Stimulated activated naive B cell treated with anti-CD40 and anti-IgM and Interleukin-4, amounts not matched to agents 10 μg/mL and 1 μg/mL and 100 μg/mL, for 72 hours (primary cell): ENCODE data around the gene OLFML1.
A peak's percentile ranks its signal among the peaks of the same experiment; 100 is the strongest.

ENCODE experiments used
- ATAC-seq, 2 donors: fragments of 150-1000 bp; cut with Tn5 transposase; replicated peaks; 2 replicates each; pipeline ENCODE4 v1.10.0; 2021; ENCODE audit warnings: moderate library complexity in 1 of 2
- DNase-seq: peaks from one replicate; pipeline ENCODE4 v3.0.0; 2021
- H3K27ac Mint-ChIP-seq: one replicate; pipeline ENCODE4 v1.8.0; 2022; ENCODE audit warnings: mild to moderate bottlenecking, mixed read lengths
- H3K27me3 Mint-ChIP-seq, 2 donors: one replicate each; pipeline ENCODE4 v1.8.0; 2022; ENCODE audit warnings: mixed read lengths in 2 of 2
- H3K36me3 Mint-ChIP-seq, 2 donors: one replicate each; pipeline ENCODE4 v1.8.0; 2022; ENCODE audit warnings: mixed read lengths in 2 of 2, mild to moderate bottlenecking in 1 of 2
- H3K4me1 Mint-ChIP-seq, 2 donors: one replicate each; pipeline ENCODE4 v1.8.0; 2022; ENCODE audit warnings: mixed read lengths in 2 of 2, mild to moderate bottlenecking in 1 of 2
- H3K4me3 Mint-ChIP-seq, 2 donors: one replicate each; pipeline ENCODE4 v1.8.0; 2022; ENCODE audit warnings: mild to moderate bottlenecking in 2 of 2, mixed read lengths in 2 of 2, moderate library complexity in 1 of 2
- H3K9me3 Mint-ChIP-seq, 2 donors: one replicate each; pipeline ENCODE4 v1.8.0; 2022; ENCODE audit warnings: mixed read lengths in 2 of 2, mild to moderate bottlenecking in 1 of 2

The OLFML1 gene

GRCh38 chr11:7451952-7452494 lies 33.3 kb upstream of the OLFML1 start:
- H3K36me3 Mint-ChIP-seq, result peaks cover 4 to 11% of the 10 kb centered on the region in 2 donors
- DNase-seq (no peak), ATAC-seq (no peak)
- H3K4me1 Mint-ChIP-seq, result peaks cover 2 to 10% of the 10 kb centered on the region in 2 donors
- no peak overlapping the region for H3K4me3 Mint-ChIP-seq
- no peaks in the 10 kb centered on the region for H3K27me3 Mint-ChIP-seq
- H3K27ac Mint-ChIP-seq, result no peak overlapping the region
- H3K9me3 Mint-ChIP-seq, result no peaks in the 10 kb centered on the region

GRCh38 chr11:7454854-7455253 lies 30.5 kb upstream of the OLFML1 start:
- Mint-ChIP-seq H3K9me3 (no peaks in the 10 kb centered on the region), H3K4me1 (peaks cover 0 to 2% of the 10 kb centered on the region in 2 donors), H3K36me3 (peaks cover 17 to 20% of the 10 kb centered on the region in 2 donors), H3K27me3 (no peaks in the 10 kb centered on the region), H3K27ac (no peak overlapping the region), H3K4me3 (no peak overlapping the region)
- DNase-seq (no peak), ATAC-seq (no peak)

GRCh38 chr11:7457211-7457610 lies 28.1 kb upstream of the OLFML1 start:
- Mint-ChIP-seq H3K9me3 (no peaks in the 10 kb centered on the region), H3K27me3 (no peaks in the 10 kb centered on the region), H3K27ac (no peak overlapping the region), H3K36me3 (peaks cover 20 to 22% of the 10 kb centered on the region in 2 donors), H3K4me1 (no peaks in the 10 kb centered on the region), H3K4me3 (no peak overlapping the region)
- ATAC-seq, result no peak
- DNase-seq, result no peak

GRCh38 chr11:7462706-7463105 lies 22.6 kb upstream of the OLFML1 start:
- peaks cover 0 to 5% of the 10 kb centered on the region in 2 donors for H3K9me3 Mint-ChIP-seq
- DNase-seq (no peak), ATAC-seq (no peak)
- no peak overlapping the region for H3K4me3 Mint-ChIP-seq
- peaks cover 22 to 27% of the 10 kb centered on the region in 2 donors for H3K36me3 Mint-ChIP-seq
- H3K27ac Mint-ChIP-seq, result no peak overlapping the region
- peaks cover 4 to 28% of the 10 kb centered on the region in 2 donors for H3K4me1 Mint-ChIP-seq
- H3K27me3 Mint-ChIP-seq, result no peaks in the 10 kb centered on the region

- Mint-ChIP-seq H3K36me3 (peaks cover 25 to 26% of the 10 kb centered on the region in 2 donors), H3K27ac (no peak overlapping the region), H3K4me3 (no peak overlapping the region), H3K27me3 (no peaks in the 10 kb centered on the region), H3K9me3 (peaks cover 0 to 7% of the 10 kb centered on the region in 2 donors), H3K4me1 (peaks cover 4 to 39% of the 10 kb centered on the region in 2 donors)
- DNase-seq, result peak; percentile 1
- ATAC-seq, result peak; percentile 90 to 96
Observed at GRCh38 chr11:7467652-7468051, 17.7 kb upstream of the OLFML1 start.

GRCh38 chr11:7469351-7469865 lies 15.9 kb upstream of the OLFML1 start:
- Mint-ChIP-seq H3K9me3 (peaks cover 0 to 7% of the 10 kb centered on the region in 2 donors), H3K36me3 (peaks cover 25 to 26% of the 10 kb centered on the region in 2 donors), H3K4me3 (no peak overlapping the region), H3K27me3 (no peaks in the 10 kb centered on the region), H3K27ac (no peak overlapping the region), H3K4me1 (peaks cover 8 to 38% of the 10 kb centered on the region in 2 donors)
- ATAC-seq (no peak), DNase-seq (no peak)

GRCh38 chr11:7471071-7471470 lies 14.2 kb upstream of the OLFML1 start:
- peaks cover 0 to 3% of the 10 kb centered on the region in 2 donors for H3K9me3 Mint-ChIP-seq
- H3K27me3 Mint-ChIP-seq, result no peaks in the 10 kb centered on the region
- H3K27ac Mint-ChIP-seq, result no peak overlapping the region
- H3K4me1 Mint-ChIP-seq, result peaks cover 16 to 41% of the 10 kb centered on the region in 2 donors
- ATAC-seq (no peak), DNase-seq (no peak)
- peaks cover 18 to 20% of the 10 kb centered on the region in 2 donors for H3K36me3 Mint-ChIP-seq
- H3K4me3 Mint-ChIP-seq, result no peak overlapping the region

GRCh38 chr11:7473717-7474116 lies 11.6 kb upstream of the OLFML1 start:
- Mint-ChIP-seq H3K4me1 (peaks cover 17 to 33% of the 10 kb centered on the region in 2 donors), H3K9me3 (no peaks in the 10 kb centered on the region), H3K4me3 (peak overlapping the region; percentile 45 to 51), H3K27me3 (no peaks in the 10 kb centered on the region), H3K27ac (peak overlapping the region; percentile 82), H3K36me3 (peaks cover 10% of the 10 kb centered on the region in 2 donors)
- ATAC-seq, result peak; percentile 99
- peak; percentile 42 for DNase-seq

GRCh38 chr11:7480113-7480512 lies 5.2 kb upstream of the OLFML1 start:
- no peak for DNase-seq
- ATAC-seq, result no peak
- H3K27me3 Mint-ChIP-seq, result no peaks in the 10 kb centered on the region

GRCh38 chr11:7484131-7484530 lies 1.2 kb upstream of the OLFML1 start:
- Mint-ChIP-seq H3K9me3 (no peaks in the 10 kb centered on the region), H3K4me3 (no peak overlapping the region), H3K27me3 (no peaks in the 10 kb centered on the region), H3K4me1 (no peaks in the 10 kb centered on the region), H3K36me3 (peaks cover 1 to 5% of the 10 kb centered on the region in 2 donors), H3K27ac (no peak overlapping the region)
- ATAC-seq (no peak), DNase-seq (no peak)

More at GRCh38 chr11:7480113-7480512, 5.2 kb upstream of the OLFML1 start:
- H3K4me1 Mint-ChIP-seq, result peaks cover 6 to 10% of the 10 kb centered on the region in 2 donors
- no peaks in the 10 kb centered on the region for H3K9me3 Mint-ChIP-seq
- H3K36me3 Mint-ChIP-seq, result peaks cover 0 to 2% of the 10 kb centered on the region in 2 donors
- H3K4me3 Mint-ChIP-seq, result no peak overlapping the region
- H3K27ac Mint-ChIP-seq, result no peak overlapping the region

GRCh38 chr11:7484645-7485044 lies 661 bp upstream of the OLFML1 start:
- H3K4me1 Mint-ChIP-seq, result no peaks in the 10 kb centered on the region
- H3K36me3 Mint-ChIP-seq, result peaks cover 6 to 9% of the 10 kb centered on the region in 2 donors
- H3K27ac Mint-ChIP-seq, result no peak overlapping the region
- H3K27me3 Mint-ChIP-seq, result no peaks in the 10 kb centered on the region
- ATAC-seq (no peak), DNase-seq (no peak)
- no peak overlapping the region for H3K4me3 Mint-ChIP-seq
- no peaks in the 10 kb centered on the region for H3K9me3 Mint-ChIP-seq

- ATAC-seq, result no peak
- Mint-ChIP-seq H3K27me3 (no peaks in the 10 kb centered on the region), H3K4me3 (no peak overlapping the region)
Observed at GRCh38 chr11:7486098-7486780, 933 bp downstream of the OLFML1 start.

GRCh38 chr11:7486781-7487140 lies 1.5 kb downstream of the OLFML1 start:
- ATAC-seq (no peak), DNase-seq (no peak)
- H3K36me3 Mint-ChIP-seq, result peaks cover 6 to 9% of the 10 kb centered on the region in 2 donors
- H3K27me3 Mint-ChIP-seq, result no peaks in the 10 kb centered on the region
- no peak overlapping the region for H3K27ac Mint-ChIP-seq
- peaks cover 0 to 2% of the 10 kb centered on the region in 2 donors for H3K4me1 Mint-ChIP-seq
- no peaks in the 10 kb centered on the region for H3K9me3 Mint-ChIP-seq
- H3K4me3 Mint-ChIP-seq, result no peak overlapping the region

More at GRCh38 chr11:7486098-7486780, 933 bp downstream of the OLFML1 start:
- Mint-ChIP-seq H3K27ac (no peak overlapping the region), H3K4me1 (peaks cover 0 to 2% of the 10 kb centered on the region in 2 donors), H3K9me3 (no peaks in the 10 kb centered on the region), H3K36me3 (peaks cover 6 to 9% of the 10 kb centered on the region in 2 donors)
- DNase-seq, result no peak

GRCh38 chr11:7487360-7487759 lies 2.1 kb downstream of the OLFML1 start:
- no peak overlapping the region for H3K27ac Mint-ChIP-seq
- H3K27me3 Mint-ChIP-seq, result no peaks in the 10 kb centered on the region
- peaks cover 6 to 9% of the 10 kb centered on the region in 2 donors for H3K36me3 Mint-ChIP-seq
- no peak for DNase-seq
- H3K4me1 Mint-ChIP-seq, result peaks cover 2 to 3% of the 10 kb centered on the region in 2 donors
- H3K4me3 Mint-ChIP-seq, result no peak overlapping the region
- H3K9me3 Mint-ChIP-seq, result no peaks in the 10 kb centered on the region
- no peak for ATAC-seq

GRCh38 chr11:7488681-7489080 lies 3.4 kb downstream of the OLFML1 start:
- Mint-ChIP-seq H3K36me3 (peaks cover 6 to 9% of the 10 kb centered on the region in 2 donors), H3K9me3 (no peaks in the 10 kb centered on the region), H3K27me3 (no peaks in the 10 kb centered on the region), H3K4me3 (no peak overlapping the region), H3K4me1 (peaks cover 7 to 14% of the 10 kb centered on the region in 2 donors), H3K27ac (no peak overlapping the region)
- ATAC-seq, result no peak
- no peak for DNase-seq
